Upper lobe of left lung (tissue), 4 donors: ENCODE data around the gene SWAP70.

Experiments
- EP300 ChIP-seq, 4 donors: sonication (generic); formaldehyde crosslinking; IDR thresholded peaks; one replicate each; pipeline ENCODE4 v1.5.1; 2017; ENCODE audit warnings: antibody characterized with exemption in 4 of 4, control low read depth in 2 of 4
- POLR2A ChIP-seq, 4 donors: fragments of 450-650 bp; IDR thresholded peaks; one replicate each; pipeline ENCODE4 v1.5.1; 2016 to 2017; ENCODE audit warnings: antibody characterized with exemption in 4 of 4, mild to moderate bottlenecking in 2 of 4
- POLR2AphosphoS5 ChIP-seq, 2 donors: sonication (generic); formaldehyde crosslinking; IDR thresholded peaks; one replicate each; pipeline ENCODE4 v1.5.1; 2017; ENCODE audit warnings: antibody characterized with exemption in 2 of 2
- TF ChIP-seq, protein P1 (sequence below), 6 experiments: fragments of 450-650 bp in 4 of 6; fragments of 200-600 bp in 2 of 6; sonication (generic) in 2 of 6; IDR thresholded peaks; one replicate each; pipeline ENCODE4 v1.5.1; 2016 to 2019; ENCODE audit warnings: antibody characterized with exemption in 6 of 6

DNA sequence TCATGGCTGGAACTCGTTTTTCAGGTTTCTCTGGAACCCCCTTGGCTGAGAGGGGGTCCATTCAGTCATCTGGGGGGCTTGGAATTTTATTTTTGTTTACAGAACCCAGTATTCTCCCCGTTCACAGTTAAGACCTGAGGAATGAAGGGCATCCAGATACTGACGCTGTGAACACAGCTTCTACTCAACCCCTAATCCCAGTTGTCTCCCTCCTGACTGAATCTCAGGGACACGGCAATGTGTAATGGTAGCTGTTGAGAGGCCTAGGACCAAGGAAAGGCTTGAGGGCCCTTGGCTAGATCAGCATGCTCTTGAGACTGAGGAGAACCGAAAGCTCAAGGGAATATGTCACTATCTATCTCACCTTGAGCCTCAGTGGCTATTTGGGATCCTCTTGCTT lies 113.6 kb downstream of the SWAP70 start:
- TF ChIP-seq, protein P1, sequence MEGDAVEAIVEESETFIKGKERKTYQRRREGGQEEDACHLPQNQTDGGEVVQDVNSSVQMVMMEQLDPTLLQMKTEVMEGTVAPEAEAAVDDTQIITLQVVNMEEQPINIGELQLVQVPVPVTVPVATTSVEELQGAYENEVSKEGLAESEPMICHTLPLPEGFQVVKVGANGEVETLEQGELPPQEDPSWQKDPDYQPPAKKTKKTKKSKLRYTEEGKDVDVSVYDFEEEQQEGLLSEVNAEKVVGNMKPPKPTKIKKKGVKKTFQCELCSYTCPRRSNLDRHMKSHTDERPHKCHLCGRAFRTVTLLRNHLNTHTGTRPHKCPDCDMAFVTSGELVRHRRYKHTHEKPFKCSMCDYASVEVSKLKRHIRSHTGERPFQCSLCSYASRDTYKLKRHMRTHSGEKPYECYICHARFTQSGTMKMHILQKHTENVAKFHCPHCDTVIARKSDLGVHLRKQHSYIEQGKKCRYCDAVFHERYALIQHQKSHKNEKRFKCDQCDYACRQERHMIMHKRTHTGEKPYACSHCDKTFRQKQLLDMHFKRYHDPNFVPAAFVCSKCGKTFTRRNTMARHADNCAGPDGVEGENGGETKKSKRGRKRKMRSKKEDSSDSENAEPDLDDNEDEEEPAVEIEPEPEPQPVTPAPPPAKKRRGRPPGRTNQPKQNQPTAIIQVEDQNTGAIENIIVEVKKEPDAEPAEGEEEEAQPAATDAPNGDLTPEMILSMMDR (IDR thresholded peaks at IDR 0.05) = no peak
- TF ChIP-seq POLR2AphosphoS5 (IDR thresholded peaks at IDR 0.05) (no peak), POLR2A (IDR thresholded peaks at IDR 0.05) (no peak), EP300 (IDR thresholded peaks at IDR 0.05) (no peak)
